Lower leg skin (tissue), 4 donors: ENCODE measurements around the gene ANOS1. TPM values are rescaled to one million over a fixed set of nuclear protein-coding genes. Genes with fewer than 3 reads are reported as not detected.
A peak's percentile ranks its signal among the peaks of the same experiment; 100 is the strongest.

Source experiments
- DNase-seq, 2 donors: peaks; one replicate each; pipeline ENCODE4 v3.0.0-alpha.2; 2019; ENCODE audit warnings: low spot score in 2 of 2
- H3K4me3 ChIP-seq: fragments of 200-600 bp; sonication (generic); 2 replicates; pipeline ENCODE4 v1.5.1; 2017; ENCODE audit warnings: mild to moderate bottlenecking, low read depth; ENCODE audit not compliant: poor library complexity, severe bottlenecking
- CTCF ChIP-seq, 3 donors: fragments of 450-650 bp; IDR thresholded peaks; one replicate each; pipeline ENCODE4 v1.5.1; 2016; ENCODE audit warnings: antibody characterized with exemption in 3 of 3, mild to moderate bottlenecking in 3 of 3, moderate library complexity in 2 of 3
- POLR2A ChIP-seq, 2 donors: fragments of 450-650 bp; IDR thresholded peaks; one replicate each; pipeline ENCODE4 v1.6.1; 2016 to 2017; ENCODE audit warnings: antibody characterized with exemption in 2 of 2, mild to moderate bottlenecking in 1 of 2, moderate library complexity in 1 of 2
- WGBS, 2 donors: methylation state at CpG; one replicate each; pipeline ENCODE4 v1.1.5; 2018; 5-methylcytosine and 5-hydroxymethylcytosine counted together
- intact Hi-C: fragments of 100-400 bp; cut with DNase I; formaldehyde crosslinking; loops from one replicate; pipeline ENCODE4 v1.15.0; 2023; ENCODE audit warnings: low total_unique reads
- total RNA-seq, 4 donors: library from RNA; depleted of rRNA; stranded (reverse); fragments of >200 nt; gene quantifications; one replicate each; pipeline ENCODE4 v1.1.0, GENCODE V29; 2016

ANOS1 gene
- total RNA-seq, 4 donors from 2014 or later: 2.7 to 7.5 (median 5.4) TPM

DNA sequence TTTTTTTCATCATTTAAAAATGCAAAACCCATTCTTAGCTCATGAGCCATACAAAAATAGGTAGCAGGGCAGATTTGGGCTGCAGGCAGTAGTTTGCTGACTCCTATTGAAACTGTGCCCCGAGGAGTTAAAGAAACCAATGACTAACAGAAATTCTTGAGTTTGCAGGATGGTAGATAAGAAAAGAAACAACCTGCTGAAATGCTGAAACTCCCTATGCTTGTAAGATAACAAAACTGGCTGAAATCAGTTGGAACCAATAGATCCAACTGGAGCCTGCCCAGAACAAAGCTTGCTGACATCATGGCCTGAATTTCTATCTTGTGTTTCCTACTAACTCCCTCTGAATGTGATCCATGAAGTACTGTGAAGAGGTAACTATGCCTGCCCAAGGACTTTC, 68.6 kb downstream of the ANOS1 start:
- 46 to 52% methylated on average over 1 of the region's 1 CpG for WGBS, 2 donors
- no peak for DNase-seq
- intact Hi-C loops: no loop called here

GRCh38 chrX:8657883-8658282, 74.1 kb downstream of the ANOS1 start:
- intact Hi-C loops: no loop called here
- DNase-seq: no peak
- no peak for TF ChIP-seq CTCF (IDR thresholded peaks at IDR 0.05)
- TF ChIP-seq POLR2A (IDR thresholded peaks at IDR 0.05): no peak
- no peak overlapping the region for H3K4me3 ChIP-seq
- WGBS, 2 donors: 69 to 73% methylated on average over 1 to 2 of the region's 2 CpGs

More for the DNA sequence above, 68.6 kb downstream of the ANOS1 start:
- TF ChIP-seq POLR2A (IDR thresholded peaks at IDR 0.05): no peak
- no peak for TF ChIP-seq CTCF (IDR thresholded peaks at IDR 0.05)
- H3K4me3 ChIP-seq: no peak overlapping the region

- peak in 1 of 2 donors; percentile 46 for DNase-seq
- no peak overlapping the region for H3K4me3 ChIP-seq
- intact Hi-C loops: no loop called here
- no peak for TF ChIP-seq POLR2A (IDR thresholded peaks at IDR 0.05)
- TF ChIP-seq CTCF (IDR thresholded peaks at IDR 0.05): no peak
- 28 to 40% methylated on average over 2 of the region's 2 CpGs for WGBS, 2 donors
These were observed 78.0 kb downstream of the ANOS1 start for GRCh38 chrX:8653956-8654355.

GRCh38 chrX:8649969-8650368, 82.0 kb downstream of the ANOS1 start:
- no peak for DNase-seq
- intact Hi-C loops: no loop called here
- no peak overlapping the region for H3K4me3 ChIP-seq
- TF ChIP-seq POLR2A (IDR thresholded peaks at IDR 0.05) (no peak), CTCF (IDR thresholded peaks at IDR 0.05) (no peak)

DNA sequence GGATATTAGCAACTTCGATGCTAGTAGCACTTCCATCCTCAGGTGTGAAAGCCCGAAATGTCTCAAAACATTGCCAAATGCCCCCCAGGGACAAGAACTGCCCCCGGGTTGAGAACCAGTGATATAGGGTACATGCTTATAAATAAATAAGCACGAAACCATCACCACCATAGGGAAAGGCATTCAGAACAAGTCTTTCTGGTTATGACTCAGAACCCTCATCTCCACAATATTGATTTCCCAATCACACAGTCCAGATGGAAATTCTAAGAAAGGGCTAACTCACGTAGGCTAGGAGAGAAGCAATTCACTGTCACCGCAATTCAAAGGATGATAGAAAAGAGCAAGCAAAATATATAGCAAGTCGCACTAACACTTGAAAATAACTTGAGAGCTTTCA, 84.8 kb downstream of the ANOS1 start:
- DNase-seq: no peak
- H3K4me3 ChIP-seq: no peak overlapping the region
- intact Hi-C loops: no loop called here
- WGBS, 2 donors: 60 to 71% methylated on average over 7 of the region's 7 CpGs
- TF ChIP-seq CTCF (IDR thresholded peaks at IDR 0.05) (no peak), POLR2A (IDR thresholded peaks at IDR 0.05) (no peak)

DNA sequence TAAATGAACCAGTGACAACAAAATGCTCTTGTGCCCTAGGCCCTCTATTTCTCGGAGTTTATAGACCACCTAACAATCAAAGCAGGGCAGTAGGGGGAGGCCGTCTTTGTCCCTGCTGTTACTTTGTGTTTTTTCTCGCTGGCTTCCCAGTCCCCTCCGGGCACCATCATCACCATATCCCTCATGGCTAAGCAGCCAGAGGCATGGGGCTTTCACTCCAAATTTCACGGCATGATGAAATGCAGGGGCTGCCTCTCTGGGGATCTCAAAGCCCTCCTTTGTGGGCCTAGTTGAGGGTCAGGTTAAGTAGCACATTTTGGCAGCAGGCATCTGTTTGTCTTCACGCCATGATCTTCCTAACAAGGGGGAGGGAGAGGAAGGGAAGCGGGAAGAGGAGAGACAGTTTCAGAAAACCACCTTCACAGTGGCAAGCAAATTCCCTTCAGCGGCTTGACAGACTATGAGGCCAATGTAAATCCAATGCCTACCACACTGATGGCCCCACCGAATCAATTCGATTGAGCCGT, 91.9 kb downstream of the ANOS1 start:
- 58 to 59% methylated on average over 9 to 11 of the region's 11 CpGs for WGBS, 2 donors
- H3K4me3 ChIP-seq: no peak overlapping the region
- TF ChIP-seq POLR2A (IDR thresholded peaks at IDR 0.05): no peak
- no peak for TF ChIP-seq CTCF (IDR thresholded peaks at IDR 0.05)

More for the DNA sequence above, 91.9 kb downstream of the ANOS1 start:
- no peak for DNase-seq
- intact Hi-C loops: no loop called here
